ENCODE data around the gene TFAP2A. TPM values are rescaled to one million over a fixed set of nuclear protein-coding genes. Genes with fewer than 3 reads are reported as not detected.
A peak's percentile ranks its signal among the peaks of the same experiment; 100 is the strongest.

Gene TFAP2A
- total RNA-seq, 1 experiment from 2014 or later = 0.42 TPM

- TF ChIP-seq MYBL2 (CRISPR knock-in tag; IDR thresholded peaks at IDR 0.05) (no peak), ZNF121 (CRISPR knock-in tag; IDR thresholded peaks at IDR 0.05) (no peak), FOXP1 (CRISPR knock-in tag; IDR thresholded peaks at IDR 0.05; ENCODE audit: borderline replicate concordance) (peak; percentile 50; the same call in 1 of the 2 replicates), FOXP4 (CRISPR knock-in tag; IDR thresholded peaks at IDR 0.05) (0 out of 2 replicates have a peak, but pooled peaks have one; percentile 24), CDX4 (CRISPR knock-in tag; IDR thresholded peaks at IDR 0.05; ENCODE audit: borderline replicate concordance) (no peak), FOXJ3 (CRISPR knock-in tag; IDR thresholded peaks at IDR 0.05; ENCODE audit: borderline replicate concordance) (no peak), USF2 (CRISPR knock-in tag; IDR thresholded peaks at IDR 0.05) (no peak), KAT7 (CRISPR knock-in tag; IDR thresholded peaks at IDR 0.05; ENCODE audit: borderline replicate concordance) (no peak), ETV6 (CRISPR knock-in tag; IDR thresholded peaks at IDR 0.05) (0 out of 2 replicates have a peak, but pooled peaks have one; percentile 26), USF1 (CRISPR knock-in tag; IDR thresholded peaks at IDR 0.05) (0 out of 2 replicates have a peak, but pooled peaks have one; percentile 15)
These were observed at the start of gene TFAP2A (continued) for GRCh38 chr6:10414756-10415616.

- CTCF ChIA-PET = interaction anchor here (0.6 to 1.5 kb wide), 2 partner anchors 43 to 201 kb away, joined by 3 to 4 read pairs; no protein-coding TSS in a partner anchor
- POLR2A ChIA-PET = no interaction called here
- Mint-ChIP-seq H3K4me1 (peaks cover 15% of the 10 kb centered on the region), H3K27me3 (ENCODE audit: low read depth) (peaks cover 4% of the 10 kb centered on the region; the same call in 1 of the 2 replicates), H3K9me3 (no peaks in the 10 kb centered on the region), H3K36me3 (no peaks in the 10 kb centered on the region), H3K27ac (no peak overlapping the region), H3K4me3 (no peak overlapping the region)
- ATAC-seq (peak; percentile 39), DNase-seq (ENCODE audit: low spot score) (no peak)
- TF ChIP-seq FOXK1 (CRISPR knock-in tag; IDR thresholded peaks at IDR 0.05) = no peak
- TF ChIP-seq NFYB (CRISPR knock-in tag; conservative IDR thresholded peaks at IDR 0.05; ENCODE audit: low read depth) = no peak
- TF ChIP-seq ZNF512 (CRISPR knock-in tag; IDR thresholded peaks at IDR 0.05; ENCODE audit: borderline replicate concordance) = no peak
- TF ChIP-seq ZNF138 (CRISPR knock-in tag; conservative IDR thresholded peaks at IDR 0.05) = no peak
- no peak for TF ChIP-seq SP1 (CRISPR knock-in tag; conservative IDR thresholded peaks at IDR 0.05)
- TF ChIP-seq ZNF532 (CRISPR knock-in tag; IDR thresholded peaks at IDR 0.05; ENCODE audit: borderline replicate concordance) = no peak
- TF ChIP-seq AFF4 (CRISPR knock-in tag; IDR thresholded peaks at IDR 0.05; ENCODE audit: borderline replicate concordance) = no peak
- TF ChIP-seq TP53 (CRISPR knock-in tag; IDR thresholded peaks at IDR 0.05) = no peak
These were observed 48.9 kb upstream of the TFAP2A start for GRCh38 chr6:10463491-10464481.

Data from WTC11 (cell line).